B cell (primary cell): ENCODE data around the gene SLC24A3. TPM values are rescaled to one million over a fixed set of nuclear protein-coding genes. Genes with fewer than 3 reads are reported as not detected.

Source experiments
- ATAC-seq: fragments of 200-7000 bp; cut with Tn5 transposase; one replicate; pipeline ENCODE4 v1.10.0; 2021; ENCODE audit warnings: low read depth, mild to moderate bottlenecking, moderate number of reproducible peaks, moderate library complexity
- CTCF ChIA-PET: fragments of 350-600 bp; sonication (Branson Sonifier 250); formaldehyde crosslinking; loops from one replicate; lab custom pipeline; 2021; ENCODE audit warnings: antibody characterized with exemption, inconsistent platforms; lab: Charles Lee
- POLR2A ChIA-PET: fragments of 350-600 bp; sonication (Branson Sonifier 250); formaldehyde crosslinking; loops from one replicate; lab custom pipeline; 2021; ENCODE audit warnings: antibody characterized with exemption; lab: Charles Lee
- DNase-seq: peaks from one replicate; pipeline ENCODE4 v3.0.0; 2013
- H2AFZ ChIP-seq: 2 replicates; pipeline ENCODE4 v1.6.1; 2012; ENCODE audit warnings: mild to moderate bottlenecking, low read depth, low read length; ENCODE audit not compliant: insufficient read depth, poor library complexity, severe bottlenecking
- H3K27ac ChIP-seq, 2 donors: 1 replicate in 1 of 2; 2 replicates in 1 of 2; pipeline ENCODE4 v1.5.1; 2012 to 2013; ENCODE audit warnings: low read length in 2 of 2, mild to moderate bottlenecking in 2 of 2, moderate library complexity in 1 of 2
- H3K27me3 ChIP-seq, 4 experiments: fragments of 200-600 bp in 1 of 4; sonication (generic) in 1 of 4; replicated peaks in 1 of 4; 1 replicate in 2 of 4; 2 replicates in 2 of 4; pipeline versions ENCODE4 v1.6.1 to v1.7.0; 2013 to 2016; ENCODE audit warnings: low read length in 3 of 4, mild to moderate bottlenecking in 2 of 4, mixed read lengths in 1 of 4, moderate library complexity in 1 of 4; ENCODE audit not compliant: insufficient read depth in 4 of 4, control insufficient read depth in 3 of 4; ENCODE audit errors: control extremely low read depth in 1 of 4
- H3K36me3 ChIP-seq, 2 experiments: replicated peaks in 1 of 2; 1 replicate in 1 of 2; 2 replicates in 1 of 2; pipeline versions ENCODE4 v1.6.1 to v1.7.1; 2013; ENCODE audit warnings: low read length in 1 of 2; ENCODE audit not compliant: insufficient read depth in 2 of 2, control insufficient read depth in 1 of 2; ENCODE audit errors: control extremely low read depth in 1 of 2, extremely low read depth in 1 of 2
- H3K4me1 ChIP-seq, 2 donors: fragments of 200-600 bp in 1 of 2; sonication (generic) in 1 of 2; 1 replicate in 1 of 2; 2 replicates in 1 of 2; pipeline versions ENCODE4 v1.5.1 to v1.6.1; 2013 to 2017; ENCODE audit warnings: low read length in 2 of 2; ENCODE audit not compliant: control insufficient read depth in 2 of 2, insufficient read depth in 2 of 2
- H3K4me2 ChIP-seq: replicated peaks from 2 replicates; pipeline ENCODE3; 2012; ENCODE audit warnings: mild to moderate bottlenecking, low read depth, low read length; ENCODE audit not compliant: poor library complexity, severe bottlenecking
- H3K4me3 ChIP-seq, 5 experiments: fragments of 200-600 bp in 1 of 5; sonication (generic) in 1 of 5; 1 replicate in 3 of 5; 2 replicates in 2 of 5; pipeline versions ENCODE4 v1.5.1 to v1.7.0; 2011 to 2016; ENCODE audit warnings: low read length in 4 of 5, mild to moderate bottlenecking in 4 of 5, low read depth in 2 of 5, control low read depth in 1 of 5, moderate library complexity in 1 of 5; ENCODE audit not compliant: insufficient read depth in 1 of 5; ENCODE audit errors: control extremely low read depth in 1 of 5, extremely low read depth in 1 of 5
- H3K79me2 ChIP-seq: fragments of 200-600 bp; sonication (generic); one replicate; pipeline ENCODE4 v1.6.0; 2016; ENCODE audit warnings: low read length; ENCODE audit not compliant: control insufficient read depth, insufficient read depth
- H3K9ac ChIP-seq: fragments of 200-600 bp; sonication (generic); 2 replicates; pipeline ENCODE4 v1.6.1; 2017; ENCODE audit warnings: mild to moderate bottlenecking, low read length, moderate library complexity
- H3K9me3 ChIP-seq, 3 donors: one replicate each; pipeline versions ENCODE4 v1.6.1 to v1.7.1; 2013; ENCODE audit warnings: low read length in 2 of 3; ENCODE audit not compliant: control insufficient read depth in 2 of 3, insufficient read depth in 1 of 3; ENCODE audit errors: control extremely low read depth in 1 of 3
- H4K20me1 ChIP-seq: 2 replicates; pipeline ENCODE4 v1.6.0; 2012; ENCODE audit warnings: mild to moderate bottlenecking, low read length; ENCODE audit not compliant: insufficient read depth, control insufficient read depth, poor library complexity, severe bottlenecking
- H3K27ac Mint-ChIP-seq: one replicate; pipeline ENCODE4 v1.8.0; 2021; ENCODE audit warnings: mixed read lengths
- H3K27me3 Mint-ChIP-seq: one replicate; pipeline ENCODE4 v1.8.0; 2021; ENCODE audit warnings: mixed read lengths
- H3K4me1 Mint-ChIP-seq: one replicate; pipeline ENCODE4 v1.8.0; 2021; ENCODE audit warnings: mixed read lengths
- H3K4me3 Mint-ChIP-seq: one replicate; pipeline ENCODE4 v1.8.0; 2021; ENCODE audit warnings: mixed read lengths
- H3K9me3 Mint-ChIP-seq: one replicate; pipeline ENCODE4 v1.8.0; 2022; ENCODE audit warnings: mixed read lengths; ENCODE audit not compliant: insufficient read depth
- EZH2 ChIP-seq: IDR thresholded peaks from 2 replicates; pipeline ENCODE4 v1.6.1; 2012; ENCODE audit warnings: borderline replicate concordance, low read depth, mild to moderate bottlenecking, moderate library complexity, low read length; ENCODE audit not compliant: insufficient read depth, poor library complexity, severe bottlenecking
- WGBS: methylation state at CpG from one replicate; pipeline ENCODE4 v1.1.5; 2013; ENCODE audit warnings: missing lambda C conversion rate; ENCODE audit not compliant: insufficient coverage; 5-methylcytosine and 5-hydroxymethylcytosine counted together
- intact Hi-C: fragments of 100-400 bp; cut with micrococcal nuclease; formaldehyde crosslinking; loops from one replicate; pipeline ENCODE4 v1.10.0; 2022
- polyA plus RNA-seq: library from polyadenylated mRNA; depleted of rRNA; stranded (reverse); fragments of >200 nt; gene quantifications from 2 replicates; pipeline ENCODE4 v1.2.3, GENCODE V29; 2012
- total RNA-seq, 2 donors: library from RNA; stranded (reverse); fragments of 120-200 nt in 1 of 2; gene quantifications; 1 replicate in 1 of 2; 2 replicates in 1 of 2; pipeline versions ENCODE4 v1.2.3 to v1.2.4, GENCODE V29; 2013 to 2022
- TF ChIP-seq, protein P1 (sequence below): fragments of 200-600 bp; IDR thresholded peaks from one replicate; pipeline ENCODE4 v1.8.0; 2022; ENCODE audit warnings: antibody characterized with exemption, mild to moderate bottlenecking

SLC24A3 gene
- total and polyA plus RNA-seq, 2 donors (not counting 1 experiment from before 2014, with no cell fraction given) = not detected

- H3K4me3 Mint-ChIP-seq = no peak overlapping the region
- Histone ChIP-seq H3K4me1 (peaks cover 19 to 24% of the 10 kb centered on the region in 2 donors), H3K36me3 (no peaks in the 10 kb centered on the region), H3K9ac (no peak overlapping the region), H2AFZ (no peak overlapping the region), H3K4me2 (no peak overlapping the region), H3K79me2 (no peaks in the 10 kb centered on the region), H3K27me3 (peaks cover 0 to 16% (median 6%) of the 10 kb centered on the region in 4 experiments), H3K27ac (no peak overlapping the region), H3K4me3 (no peak overlapping the region), H3K9me3 (peaks cover 0 to 4% (median 0%) of the 10 kb centered on the region in 3 donors), H4K20me1 (no peaks in the 10 kb centered on the region)
- intact Hi-C loops = no loop called here
- DNase-seq = no peak
- H3K4me1 Mint-ChIP-seq = peaks cover 29% of the 10 kb centered on the region
- CTCF ChIA-PET = interaction anchor here (0.7 to 8.4 kb wide), 13 partner anchors 12 to 1521 kb away, joined by 3 to 295 read pairs (median 4); no protein-coding TSS in a partner anchor
- no peak for ATAC-seq
- POLR2A ChIA-PET = interaction anchor here (1.1 kb wide), 1 partner anchor 32 kb away, joined by 3 read pairs; no protein-coding TSS in a partner anchor
- TF ChIP-seq, protein P1, sequence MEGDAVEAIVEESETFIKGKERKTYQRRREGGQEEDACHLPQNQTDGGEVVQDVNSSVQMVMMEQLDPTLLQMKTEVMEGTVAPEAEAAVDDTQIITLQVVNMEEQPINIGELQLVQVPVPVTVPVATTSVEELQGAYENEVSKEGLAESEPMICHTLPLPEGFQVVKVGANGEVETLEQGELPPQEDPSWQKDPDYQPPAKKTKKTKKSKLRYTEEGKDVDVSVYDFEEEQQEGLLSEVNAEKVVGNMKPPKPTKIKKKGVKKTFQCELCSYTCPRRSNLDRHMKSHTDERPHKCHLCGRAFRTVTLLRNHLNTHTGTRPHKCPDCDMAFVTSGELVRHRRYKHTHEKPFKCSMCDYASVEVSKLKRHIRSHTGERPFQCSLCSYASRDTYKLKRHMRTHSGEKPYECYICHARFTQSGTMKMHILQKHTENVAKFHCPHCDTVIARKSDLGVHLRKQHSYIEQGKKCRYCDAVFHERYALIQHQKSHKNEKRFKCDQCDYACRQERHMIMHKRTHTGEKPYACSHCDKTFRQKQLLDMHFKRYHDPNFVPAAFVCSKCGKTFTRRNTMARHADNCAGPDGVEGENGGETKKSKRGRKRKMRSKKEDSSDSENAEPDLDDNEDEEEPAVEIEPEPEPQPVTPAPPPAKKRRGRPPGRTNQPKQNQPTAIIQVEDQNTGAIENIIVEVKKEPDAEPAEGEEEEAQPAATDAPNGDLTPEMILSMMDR = no peak
- TF ChIP-seq EZH2 = no peak
- no peak overlapping the region for H3K27ac Mint-ChIP-seq
- H3K27me3 Mint-ChIP-seq = peaks cover 32% of the 10 kb centered on the region
- WGBS = 91% methylated on average over 7 of the region's 9 CpGs
- no peaks in the 10 kb centered on the region for H3K9me3 Mint-ChIP-seq
Observed at GRCh38 chr20:19660808-19661378, 448.5 kb downstream of the SLC24A3 start.
